ENCODE data around the gene C1QTNF3. TPM values are rescaled to one million over a fixed set of nuclear protein-coding genes. Genes with fewer than 3 reads are reported as not detected.

The C1QTNF3 gene
- total and polyA plus RNA-seq, 2 experiments from 2014 or later, result 1.7 to 2.0 TPM

GRCh38 chr5:34001241-34001841 is 41.7 kb downstream of the C1QTNF3 start:
- H3K4me1 ChIP-seq (ENCODE audit: insufficient read depth), result peaks cover 7% of the 10 kb centered on the region; the same call in 1 of the 2 replicates
- DNase-seq (ENCODE audit: low spot score) (no peak), ATAC-seq (no peak)
- no peaks in the 10 kb centered on the region for H3F3A ChIP-seq (replicated peaks; ENCODE audit: low read depth)
- Mint-ChIP-seq H3K9me3 (no peaks in the 10 kb centered on the region), H3K27me3 (ENCODE audit: insufficient read depth, low read depth, poor library complexity) (no peaks in the 10 kb centered on the region), H3K36me3 (ENCODE audit: low read depth) (peaks cover 17% of the 10 kb centered on the region), H3K4me3 (no peak overlapping the region), H3K27ac (peak overlapping the region; percentile 85; the same call in 1 of the 2 replicates), H3K4me1 (peaks cover 15% of the 10 kb centered on the region)
- H3K36me3 ChIP-seq (ENCODE audit: insufficient read depth), result 0 out of 2 replicates have a peak, but pooled peaks cover 3% of the 10 kb centered on the region
- no peaks in the 10 kb centered on the region for H4K20me1 ChIP-seq (replicated peaks; ENCODE audit: insufficient read depth)
- H3K4me2 ChIP-seq, result no peak overlapping the region
- no peaks in the 10 kb centered on the region for H3K27me3 ChIP-seq (ENCODE audit: insufficient read depth)
- H3K4me3 ChIP-seq, result no peak overlapping the region
- TF ChIP-seq JUNB (IDR thresholded peaks at IDR 0.05; ENCODE audit: unreplicated experiment) (no peak), CTCF (conservative IDR thresholded peaks at IDR 0.05; ENCODE audit: low read depth in 2 of 2) (no peak), ZNF462 (CRISPR knock-in tag; IDR thresholded peaks at IDR 0.05) (no peak), NANOG (IDR thresholded peaks at IDR 0.05; ENCODE audit: borderline replicate concordance) (no peak), ZNF114 (CRISPR knock-in tag; IDR thresholded peaks at IDR 0.05) (no peak), STAT1 (IDR thresholded peaks at IDR 0.05; ENCODE audit: unreplicated experiment) (no peak), EZH2 (IDR thresholded peaks at IDR 0.05; ENCODE audit: low read depth, unreplicated experiment) (no peak), ZNF331 (CRISPR knock-in tag; IDR thresholded peaks at IDR 0.05; ENCODE audit: low read depth) (no peak), CREB1 (CRISPR knock-in tag; IDR thresholded peaks at IDR 0.05; ENCODE audit: low read depth) (no peak), ETS1 (IDR thresholded peaks at IDR 0.05) (no peak), EZH2phosphoT487 (IDR thresholded peaks at IDR 0.05; ENCODE audit: unreplicated experiment) (no peak), POLR2AphosphoS5 (IDR thresholded peaks at IDR 0.05; ENCODE audit: low read depth) (no peak), REST (IDR thresholded peaks at IDR 0.05; ENCODE audit: unreplicated experiment) (no peak)
- no peak overlapping the region for H3K27ac ChIP-seq (ENCODE audit: low read depth)
- no peaks in the 10 kb centered on the region for H3K79me2 ChIP-seq (replicated peaks; ENCODE audit: insufficient read depth)
- no peak overlapping the region for H2AFZ ChIP-seq
- H3K9me2 ChIP-seq (ENCODE audit: insufficient read depth), result no peaks in the 10 kb centered on the region

Data from GM23338 (cell line).